Mesothelial cell of epicardium (in vitro differentiated cells): Measurements from ENCODE around the gene PLRG1. TPM values are rescaled to one million over a fixed set of nuclear protein-coding genes. Genes with fewer than 3 reads are reported as not detected.

Source experiments
- DNase-seq, 2 experiments: peaks; one replicate each; pipeline ENCODE4 v3.0.0; 2021; ENCODE audit warnings: low spot score in 2 of 2; ENCODE audit not compliant: unreplicated experiment in 2 of 2
- H3K27ac Mint-ChIP-seq: 2 replicates; pipeline ENCODE4 v1.8.0; 2021; ENCODE audit warnings: mixed read lengths
- H3K27me3 Mint-ChIP-seq: 2 replicates; pipeline ENCODE4 v1.8.0; 2021; ENCODE audit warnings: low read depth, mixed read lengths
- H3K36me3 Mint-ChIP-seq: 2 replicates; pipeline ENCODE4 v1.8.0; 2021; ENCODE audit warnings: mixed read lengths
- H3K4me1 Mint-ChIP-seq: 2 replicates; pipeline ENCODE4 v1.8.0; 2021; ENCODE audit warnings: mixed read lengths
- H3K4me3 Mint-ChIP-seq: 2 replicates; pipeline ENCODE4 v1.8.0; 2021; ENCODE audit warnings: mild to moderate bottlenecking, moderate library complexity, mixed read lengths
- H3K9me3 Mint-ChIP-seq: 2 replicates; pipeline ENCODE4 v1.8.0; 2021; ENCODE audit warnings: mixed read lengths
- CTCF ChIP-seq: fragments of 200-600 bp; sonication (generic); IDR thresholded peaks from one replicate; pipeline ENCODE4 v1.5.0; 2021; ENCODE audit warnings: antibody characterized with exemption; ENCODE audit not compliant: unreplicated experiment
- total RNA-seq: library from RNA; stranded (reverse); gene quantifications from 3 replicates; pipeline ENCODE4 v1.2.1, GENCODE V29; 2021

PLRG1 gene
- total RNA-seq, 1 donor from 2014 or later: 88.3 TPM

- Mint-ChIP-seq H3K27ac (no peak overlapping the region), H3K4me1 (peaks cover 6% of the 10 kb centered on the region), H3K9me3 (peaks cover 3% of the 10 kb centered on the region), H3K36me3 (no peaks in the 10 kb centered on the region), H3K27me3 (peaks cover 48% of the 10 kb centered on the region), H3K4me3 (no peak overlapping the region)
- no peak for DNase-seq
- no peak for TF ChIP-seq CTCF
Measured at GRCh38 chr4:154585369-154586018, 35.3 kb upstream of the PLRG1 start.

GRCh38 chr4:154584259-154584658 lies 34.1 kb upstream of the PLRG1 start:
- Mint-ChIP-seq H3K27ac (no peak overlapping the region), H3K36me3 (no peaks in the 10 kb centered on the region), H3K9me3 (peaks cover 3% of the 10 kb centered on the region), H3K4me1 (peaks cover under 1% of the 10 kb centered on the region), H3K27me3 (peaks cover 38% of the 10 kb centered on the region), H3K4me3 (no peak overlapping the region)
- DNase-seq: no peak
- TF ChIP-seq CTCF: no peak

GRCh38 chr4:154583677-154584076 lies 33.5 kb upstream of the PLRG1 start:
- H3K9me3 Mint-ChIP-seq: peaks cover 3% of the 10 kb centered on the region
- no peak overlapping the region for H3K27ac Mint-ChIP-seq
- H3K36me3 Mint-ChIP-seq: no peaks in the 10 kb centered on the region
- DNase-seq: no peak
- peaks cover 41% of the 10 kb centered on the region for H3K27me3 Mint-ChIP-seq
- H3K4me3 Mint-ChIP-seq: no peak overlapping the region
- TF ChIP-seq CTCF: no peak
- no peaks in the 10 kb centered on the region for H3K4me1 Mint-ChIP-seq

- no peaks in the 10 kb centered on the region for H3K36me3 Mint-ChIP-seq
Measured at GRCh38 chr4:154583230-154583629, 33.0 kb upstream of the PLRG1 start.

GRCh38 chr4:154582723-154583122 lies 32.5 kb upstream of the PLRG1 start:
- no peak for TF ChIP-seq CTCF
- Mint-ChIP-seq H3K27me3 (peaks cover 34% of the 10 kb centered on the region), H3K4me1 (peaks cover under 1% of the 10 kb centered on the region), H3K27ac (no peak overlapping the region), H3K4me3 (no peak overlapping the region), H3K9me3 (peaks cover 3% of the 10 kb centered on the region), H3K36me3 (no peaks in the 10 kb centered on the region)
- no peak for DNase-seq

More at GRCh38 chr4:154583230-154583629, 33.0 kb upstream of the PLRG1 start:
- no peaks in the 10 kb centered on the region for H3K4me1 Mint-ChIP-seq
- TF ChIP-seq CTCF: no peak
- no peak for DNase-seq
- H3K27me3 Mint-ChIP-seq: peaks cover 39% of the 10 kb centered on the region
- H3K9me3 Mint-ChIP-seq: peaks cover 3% of the 10 kb centered on the region
- H3K4me3 Mint-ChIP-seq: no peak overlapping the region
- H3K27ac Mint-ChIP-seq: no peak overlapping the region

- Mint-ChIP-seq H3K27ac (no peak overlapping the region), H3K4me3 (no peak overlapping the region), H3K9me3 (no peaks in the 10 kb centered on the region), H3K27me3 (peaks cover 27% of the 10 kb centered on the region), H3K4me1 (peaks cover 7% of the 10 kb centered on the region), H3K36me3 (no peaks in the 10 kb centered on the region)
- no peak for TF ChIP-seq CTCF
- DNase-seq: no peak
Measured at GRCh38 chr4:154579927-154580326, 29.7 kb upstream of the PLRG1 start.
